Measurements from ENCODE around the gene C18orf63. TPM values are rescaled to one million over a fixed set of nuclear protein-coding genes. Genes with fewer than 3 reads are reported as not detected.

C18orf63 gene
- total RNA-seq, 1 experiment from 2014 or later = not detected

DNA sequence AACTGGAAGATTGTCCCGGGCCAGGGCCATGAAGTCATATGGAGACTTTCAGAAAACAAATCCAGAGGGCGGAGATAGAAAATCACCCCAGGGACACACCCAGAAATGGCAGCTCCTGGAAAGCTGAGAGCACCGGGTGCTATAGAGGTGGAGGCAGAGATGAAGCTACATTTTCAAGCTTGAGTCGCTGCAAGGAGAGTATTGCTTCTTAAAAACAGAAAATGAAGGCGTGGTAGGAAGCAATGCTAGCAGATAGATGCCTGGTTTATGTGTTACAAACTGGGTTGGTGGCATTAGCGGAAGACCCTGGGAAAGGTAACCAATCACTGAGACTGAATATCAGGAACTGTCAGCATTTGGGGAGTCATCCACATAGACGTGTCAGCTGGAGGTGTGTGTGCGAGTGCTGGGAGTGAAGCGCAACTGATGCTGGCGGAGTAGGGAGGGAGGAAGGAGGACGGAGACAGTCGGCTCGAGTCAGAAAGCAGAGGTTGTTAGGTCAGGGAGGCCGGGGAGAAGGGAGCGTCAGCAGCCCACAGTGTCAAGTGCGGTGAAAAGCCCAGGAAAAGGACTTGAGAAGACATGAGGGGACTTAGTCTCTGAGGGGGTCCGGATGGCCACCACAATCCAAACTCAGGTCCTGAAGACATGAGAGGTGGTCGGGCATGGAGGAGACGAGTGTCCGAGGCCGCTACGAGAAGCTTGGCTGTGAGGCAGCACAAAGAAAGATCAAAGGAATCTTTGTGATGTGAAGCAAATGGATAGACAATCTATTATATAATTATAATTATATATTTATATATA lies 45.4 kb downstream of the C18orf63 start:
- TF ChIP-seq, protein P1, sequence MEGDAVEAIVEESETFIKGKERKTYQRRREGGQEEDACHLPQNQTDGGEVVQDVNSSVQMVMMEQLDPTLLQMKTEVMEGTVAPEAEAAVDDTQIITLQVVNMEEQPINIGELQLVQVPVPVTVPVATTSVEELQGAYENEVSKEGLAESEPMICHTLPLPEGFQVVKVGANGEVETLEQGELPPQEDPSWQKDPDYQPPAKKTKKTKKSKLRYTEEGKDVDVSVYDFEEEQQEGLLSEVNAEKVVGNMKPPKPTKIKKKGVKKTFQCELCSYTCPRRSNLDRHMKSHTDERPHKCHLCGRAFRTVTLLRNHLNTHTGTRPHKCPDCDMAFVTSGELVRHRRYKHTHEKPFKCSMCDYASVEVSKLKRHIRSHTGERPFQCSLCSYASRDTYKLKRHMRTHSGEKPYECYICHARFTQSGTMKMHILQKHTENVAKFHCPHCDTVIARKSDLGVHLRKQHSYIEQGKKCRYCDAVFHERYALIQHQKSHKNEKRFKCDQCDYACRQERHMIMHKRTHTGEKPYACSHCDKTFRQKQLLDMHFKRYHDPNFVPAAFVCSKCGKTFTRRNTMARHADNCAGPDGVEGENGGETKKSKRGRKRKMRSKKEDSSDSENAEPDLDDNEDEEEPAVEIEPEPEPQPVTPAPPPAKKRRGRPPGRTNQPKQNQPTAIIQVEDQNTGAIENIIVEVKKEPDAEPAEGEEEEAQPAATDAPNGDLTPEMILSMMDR (IDR thresholded peaks at IDR 0.05; ENCODE audit: unreplicated experiment) = no peak
- no peak for DNase-seq (ENCODE audit: unreplicated experiment)
- intact Hi-C loops (cut with micrococcal nuclease) = no loop called here
- no TSS peak for BruUV-seq (replicated peaks)
- no peaks in the 10 kb centered on the region for H3K9me3 Mint-ChIP-seq (ENCODE audit: unreplicated experiment)
- ChIA-PET CTCF (interaction anchor here (1.4 to 1.7 kb wide), 2 partner anchors 132 to 190 kb away, joined by 5 read pairs; no protein-coding TSS in a partner anchor), POLR2A (interaction anchor here (0.6 to 1.0 kb wide), 2 partner anchors 19 to 139 kb away, joined by 3 read pairs; no protein-coding TSS in a partner anchor)
- no peaks in the 10 kb centered on the region for H3K4me1 Mint-ChIP-seq (ENCODE audit: insufficient read depth, unreplicated experiment)
- no peak overlapping the region for H3K27ac Mint-ChIP-seq (ENCODE audit: low read depth, unreplicated experiment)
- no peak overlapping the region for H3K4me3 Mint-ChIP-seq (ENCODE audit: unreplicated experiment)
- peaks cover 54% of the 10 kb centered on the region for H3K27me3 Mint-ChIP-seq (ENCODE audit: insufficient read depth, unreplicated experiment)
- H3K36me3 Mint-ChIP-seq (ENCODE audit: insufficient read depth, unreplicated experiment) = no peaks in the 10 kb centered on the region

DNA sequence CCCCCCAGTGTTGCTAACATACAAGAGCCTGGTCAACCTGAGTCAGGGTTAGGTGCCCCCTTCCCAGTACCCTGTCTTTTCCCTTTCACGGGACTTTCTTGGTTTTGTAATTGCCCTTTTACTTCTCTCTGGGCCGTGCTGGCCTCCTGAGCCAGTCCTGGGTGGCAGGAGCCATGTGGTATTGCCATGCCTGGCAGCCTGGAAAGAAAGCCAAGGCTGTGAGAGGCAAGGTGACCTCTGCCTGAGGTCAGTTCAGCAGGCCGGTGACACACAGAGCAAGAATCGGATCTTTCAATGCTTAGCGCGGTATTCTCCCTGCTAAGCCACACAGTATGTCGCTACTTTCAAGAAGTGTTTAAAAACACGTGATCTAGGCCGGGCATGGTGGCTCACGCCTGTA lies 52.3 kb downstream of the C18orf63 start:
- no peaks in the 10 kb centered on the region for H3K9me3 Mint-ChIP-seq (ENCODE audit: unreplicated experiment)
- ChIA-PET CTCF (interaction anchor here (0.6 to 1.9 kb wide), 3 partner anchors 10 to 184 kb away, joined by 3 to 5 read pairs (median 4); no protein-coding TSS in a partner anchor), POLR2A (no interaction called here)
- no peaks in the 10 kb centered on the region for H3K36me3 Mint-ChIP-seq (ENCODE audit: insufficient read depth, unreplicated experiment)
- peaks cover 40% of the 10 kb centered on the region for H3K27me3 Mint-ChIP-seq (ENCODE audit: insufficient read depth, unreplicated experiment)
- no peak overlapping the region for H3K27ac Mint-ChIP-seq (ENCODE audit: low read depth, unreplicated experiment)
- no peaks in the 10 kb centered on the region for H3K4me1 Mint-ChIP-seq (ENCODE audit: insufficient read depth, unreplicated experiment)
- TF ChIP-seq, protein P1 (IDR thresholded peaks at IDR 0.05; ENCODE audit: unreplicated experiment) = no peak
- H3K4me3 Mint-ChIP-seq (ENCODE audit: unreplicated experiment) = no peak overlapping the region
- no TSS peak for BruUV-seq (replicated peaks)
- intact Hi-C loops (cut with micrococcal nuclease) = no loop called here
- DNase-seq (ENCODE audit: unreplicated experiment) = no peak

DNA sequence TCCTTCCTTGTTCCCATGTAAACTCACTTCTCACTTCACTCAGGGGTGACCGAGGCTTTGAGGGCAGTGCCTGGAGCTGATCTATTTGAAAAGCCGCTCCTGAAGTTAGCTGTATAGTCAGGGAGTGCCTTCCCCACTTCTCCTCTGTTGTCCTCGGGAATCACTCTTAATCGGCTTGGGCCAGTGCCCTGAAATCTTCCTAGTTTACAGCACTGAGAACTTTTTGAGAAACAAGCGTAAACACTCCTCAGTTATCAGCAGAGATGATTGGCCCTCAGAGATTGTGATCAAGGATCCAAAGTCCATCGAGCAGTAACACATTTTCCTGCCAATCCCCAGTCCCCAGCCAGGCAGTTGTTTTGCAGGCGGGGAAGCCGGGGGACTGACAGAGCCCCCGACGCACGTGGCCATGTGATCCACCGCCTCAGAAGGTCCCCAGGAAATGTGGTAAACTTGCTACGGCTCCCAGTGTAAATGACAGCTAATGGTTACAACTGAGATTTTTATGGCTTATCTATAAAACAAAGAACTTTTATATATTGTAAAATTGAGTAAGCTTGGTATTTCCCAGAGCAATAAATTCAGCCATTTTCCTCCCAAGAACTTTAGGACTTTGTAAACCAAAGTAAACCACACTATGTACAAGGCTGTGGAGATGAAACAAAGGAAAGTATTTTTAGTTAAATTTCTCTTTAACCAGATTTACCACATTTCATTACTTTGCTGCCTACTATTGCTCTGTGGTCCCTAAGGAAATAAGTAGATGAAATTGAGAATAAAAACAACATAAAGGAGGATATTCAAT lies 53.5 kb downstream of the C18orf63 start:
- ChIA-PET CTCF (interaction anchor here (0.6 to 3.6 kb wide), 7 partner anchors 11 to 182 kb away, joined by 3 to 13 read pairs (median 4); no protein-coding TSS in a partner anchor), POLR2A (no interaction called here)
- H3K27ac Mint-ChIP-seq (ENCODE audit: low read depth, unreplicated experiment) = no peak overlapping the region
- H3K4me1 Mint-ChIP-seq (ENCODE audit: insufficient read depth, unreplicated experiment) = no peaks in the 10 kb centered on the region
- TF ChIP-seq, protein P1 (IDR thresholded peaks at IDR 0.05; ENCODE audit: unreplicated experiment) = no peak
- DNase-seq (ENCODE audit: unreplicated experiment) = no peak
- H3K9me3 Mint-ChIP-seq (ENCODE audit: unreplicated experiment) = no peaks in the 10 kb centered on the region
- intact Hi-C loops (cut with micrococcal nuclease) = no loop called here
- no peak overlapping the region for H3K4me3 Mint-ChIP-seq (ENCODE audit: unreplicated experiment)
- H3K27me3 Mint-ChIP-seq (ENCODE audit: insufficient read depth, unreplicated experiment) = peaks cover 40% of the 10 kb centered on the region
- BruUV-seq (replicated peaks) = no TSS peak
- no peaks in the 10 kb centered on the region for H3K36me3 Mint-ChIP-seq (ENCODE audit: insufficient read depth, unreplicated experiment)

DNA sequence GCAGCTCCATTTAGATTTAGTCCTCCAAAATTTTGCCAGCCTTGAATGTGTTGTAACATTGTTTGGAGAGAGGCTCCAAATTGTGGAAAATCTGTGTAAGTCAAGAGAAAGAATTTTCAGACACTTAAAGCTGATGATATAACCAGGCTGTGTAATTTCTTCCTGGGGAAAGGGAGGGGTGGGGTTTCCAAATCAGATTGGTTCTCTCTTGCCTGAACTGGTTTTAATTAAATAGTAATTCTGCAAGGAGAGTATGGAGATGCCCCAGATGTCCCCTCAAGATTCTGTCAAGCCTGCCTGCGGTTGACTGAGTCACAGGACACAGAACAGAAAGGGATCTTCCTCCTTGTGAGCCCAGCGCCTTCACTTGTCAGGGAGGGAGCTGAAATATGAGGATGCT lies 54.5 kb downstream of the C18orf63 start:
- H3K27me3 Mint-ChIP-seq (ENCODE audit: insufficient read depth, unreplicated experiment) = peaks cover 40% of the 10 kb centered on the region
- no peak overlapping the region for H3K4me3 Mint-ChIP-seq (ENCODE audit: unreplicated experiment)
- TF ChIP-seq, protein P1 (IDR thresholded peaks at IDR 0.05; ENCODE audit: unreplicated experiment) = no peak
- intact Hi-C loops (cut with micrococcal nuclease) = no loop called here
- ChIA-PET CTCF (interaction anchor here (0.8 to 3.6 kb wide), 3 partner anchors 16 to 181 kb away, joined by 3 to 13 read pairs (median 3); no protein-coding TSS in a partner anchor), POLR2A (no interaction called here)
- no peak overlapping the region for H3K27ac Mint-ChIP-seq (ENCODE audit: low read depth, unreplicated experiment)
- no peaks in the 10 kb centered on the region for H3K4me1 Mint-ChIP-seq (ENCODE audit: insufficient read depth, unreplicated experiment)
- DNase-seq (ENCODE audit: unreplicated experiment) = no peak
- H3K9me3 Mint-ChIP-seq (ENCODE audit: unreplicated experiment) = no peaks in the 10 kb centered on the region
- H3K36me3 Mint-ChIP-seq (ENCODE audit: insufficient read depth, unreplicated experiment) = no peaks in the 10 kb centered on the region
- no TSS peak for BruUV-seq (replicated peaks)
